ENCODE measurements around the gene RRP1B. TPM values are rescaled to one million over a fixed set of nuclear protein-coding genes. Genes with fewer than 3 reads are reported as not detected.

The RRP1B gene
- total and polyA plus RNA-seq, 2 donors: 18.4 to 20.1 TPM

GRCh38 chr21:43637530-43638158, 21.7 kb upstream of the RRP1B start:
- Histone ChIP-seq H3K27ac (ENCODE audit: low read depth in 1 of 2, low read length in 1 of 2) (no peak overlapping the region), H3K36me3 (ENCODE audit: control insufficient read depth in 2 of 2, insufficient read depth in 2 of 2, low read length in 1 of 2) (no peaks in the 10 kb centered on the region), H3K27me3 (ENCODE audit: control insufficient read depth in 2 of 2, insufficient read depth in 1 of 2, low read length in 1 of 2) (no peaks in the 10 kb centered on the region), H3K4me1 (ENCODE audit: control insufficient read depth in 2 of 2, insufficient read depth in 2 of 2, low read length in 2 of 2) (no peaks in the 10 kb centered on the region), H3K9me3 (ENCODE audit: control insufficient read depth in 2 of 2, insufficient read depth in 1 of 2, low read length in 1 of 2) (no peaks in the 10 kb centered on the region), H3K4me3 (ENCODE audit: low read length in 2 of 2) (no peak overlapping the region)
- WGBS: 92% methylated on average over 3 of the region's 3 CpGs
- DNase-seq (ENCODE audit: low read depth in 6 of 9, low spot score in 9 of 9): no peak

GRCh38 chr21:43639470-43640353, 19.6 kb upstream of the RRP1B start:
- Histone ChIP-seq H3K4me1 (ENCODE audit: control insufficient read depth in 2 of 2, insufficient read depth in 2 of 2, low read length in 2 of 2) (no peaks in the 10 kb centered on the region), H3K27ac (ENCODE audit: low read depth in 1 of 2, low read length in 1 of 2) (no peak overlapping the region)
- no peak for DNase-seq (ENCODE audit: low read depth in 6 of 9, low spot score in 9 of 9)

DNA sequence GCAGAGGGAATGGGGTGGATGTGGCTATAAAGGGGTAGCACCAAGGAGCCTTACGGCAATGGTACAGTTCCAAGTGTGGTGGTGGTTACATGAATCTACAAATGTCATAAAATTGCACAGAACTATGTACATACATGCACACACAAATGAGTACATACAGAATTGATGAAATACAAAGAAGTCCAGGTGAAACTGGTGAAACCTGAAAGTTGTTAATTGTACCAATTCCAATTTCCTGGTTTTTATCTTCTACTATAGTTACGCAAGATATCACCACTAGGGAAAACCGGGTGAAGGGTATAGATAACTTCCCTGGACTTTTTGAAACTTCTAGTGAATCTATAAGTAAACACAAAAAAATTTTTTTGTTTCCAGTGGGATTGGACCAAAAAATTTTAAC, 19.0 kb upstream of the RRP1B start:
- 92% methylated on average over 3 of the region's 3 CpGs for WGBS
- peaks cover 0 to 3% of the 10 kb centered on the region in 2 donors for H3K4me1 ChIP-seq (ENCODE audit: control insufficient read depth in 2 of 2, insufficient read depth in 2 of 2, low read length in 2 of 2)
- DNase-seq (ENCODE audit: low read depth in 6 of 9, low spot score in 9 of 9): no peak
- H3K36me3 ChIP-seq (ENCODE audit: control insufficient read depth in 2 of 2, insufficient read depth in 2 of 2, low read length in 1 of 2): no peaks in the 10 kb centered on the region
- no peaks in the 10 kb centered on the region for H3K27me3 ChIP-seq (ENCODE audit: control insufficient read depth in 2 of 2, insufficient read depth in 1 of 2, low read length in 1 of 2)
- no peak overlapping the region for H3K27ac ChIP-seq (ENCODE audit: low read depth in 1 of 2, low read length in 1 of 2)
- no peaks in the 10 kb centered on the region for H3K9me3 ChIP-seq (ENCODE audit: control insufficient read depth in 2 of 2, insufficient read depth in 1 of 2, low read length in 1 of 2)
- H3K4me3 ChIP-seq (ENCODE audit: low read length in 2 of 2): no peak overlapping the region

More at GRCh38 chr21:43639470-43640353, 19.6 kb upstream of the RRP1B start:
- 96% methylated on average over 7 of the region's 7 CpGs for WGBS
- no peaks in the 10 kb centered on the region for H3K36me3 ChIP-seq (ENCODE audit: control insufficient read depth in 2 of 2, insufficient read depth in 2 of 2, low read length in 1 of 2)
- H3K9me3 ChIP-seq (ENCODE audit: control insufficient read depth in 2 of 2, insufficient read depth in 1 of 2, low read length in 1 of 2): no peaks in the 10 kb centered on the region
- H3K4me3 ChIP-seq (ENCODE audit: low read length in 2 of 2): no peak overlapping the region
- no peaks in the 10 kb centered on the region for H3K27me3 ChIP-seq (ENCODE audit: control insufficient read depth in 2 of 2, insufficient read depth in 1 of 2, low read length in 1 of 2)

DNA sequence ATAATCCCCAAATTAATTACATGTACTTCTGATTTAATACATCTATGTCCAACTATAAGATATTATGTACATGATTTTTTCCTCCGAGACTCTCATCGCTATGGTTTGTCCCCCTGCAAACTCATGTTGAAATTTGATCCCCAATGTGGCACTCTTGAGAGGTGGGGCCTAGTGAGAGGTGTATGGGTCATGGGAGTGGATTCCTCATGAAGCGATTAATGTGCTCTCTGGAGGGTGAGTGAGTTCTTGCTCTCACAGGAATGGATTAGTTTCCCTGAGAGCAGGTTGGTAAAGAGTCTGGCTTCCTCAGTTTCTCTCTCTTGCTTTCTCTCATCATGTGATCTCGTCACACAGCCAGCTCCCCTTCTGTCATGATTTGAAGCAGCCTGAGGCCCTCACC, 16.2 kb upstream of the RRP1B start:
- Histone ChIP-seq H3K27me3 (ENCODE audit: control insufficient read depth in 2 of 2, insufficient read depth in 1 of 2, low read length in 1 of 2) (no peaks in the 10 kb centered on the region), H3K36me3 (ENCODE audit: control insufficient read depth in 2 of 2, insufficient read depth in 2 of 2, low read length in 1 of 2) (no peaks in the 10 kb centered on the region), H3K9me3 (ENCODE audit: control insufficient read depth in 2 of 2, insufficient read depth in 1 of 2, low read length in 1 of 2) (no peaks in the 10 kb centered on the region), H3K4me1 (ENCODE audit: control insufficient read depth in 2 of 2, insufficient read depth in 2 of 2, low read length in 2 of 2) (peaks cover 0 to 13% of the 10 kb centered on the region in 2 donors), H3K27ac (ENCODE audit: low read depth in 1 of 2, low read length in 1 of 2) (no peak overlapping the region), H3K4me3 (ENCODE audit: low read length in 2 of 2) (no peak overlapping the region)
- 99% methylated on average over 4 of the region's 4 CpGs for WGBS
- DNase-seq (ENCODE audit: low read depth in 6 of 9, low spot score in 9 of 9): no peak

GRCh38 chr21:43644071-43644470, 15.3 kb upstream of the RRP1B start:
- H3K27me3 ChIP-seq (ENCODE audit: control insufficient read depth in 2 of 2, insufficient read depth in 1 of 2, low read length in 1 of 2): no peaks in the 10 kb centered on the region
- H3K27ac ChIP-seq (ENCODE audit: low read depth in 1 of 2, low read length in 1 of 2): no peak overlapping the region
- 96% methylated on average over 4 of the region's 4 CpGs for WGBS
- no peaks in the 10 kb centered on the region for H3K9me3 ChIP-seq (ENCODE audit: control insufficient read depth in 2 of 2, insufficient read depth in 1 of 2, low read length in 1 of 2)
- H3K4me1 ChIP-seq (ENCODE audit: control insufficient read depth in 2 of 2, insufficient read depth in 2 of 2, low read length in 2 of 2): peaks cover 0 to 13% of the 10 kb centered on the region in 2 donors
- H3K36me3 ChIP-seq (ENCODE audit: control insufficient read depth in 2 of 2, insufficient read depth in 2 of 2, low read length in 1 of 2): no peaks in the 10 kb centered on the region
- no peak for DNase-seq (ENCODE audit: low read depth in 6 of 9, low spot score in 9 of 9)
- no peak overlapping the region for H3K4me3 ChIP-seq (ENCODE audit: low read length in 2 of 2)

DNA sequence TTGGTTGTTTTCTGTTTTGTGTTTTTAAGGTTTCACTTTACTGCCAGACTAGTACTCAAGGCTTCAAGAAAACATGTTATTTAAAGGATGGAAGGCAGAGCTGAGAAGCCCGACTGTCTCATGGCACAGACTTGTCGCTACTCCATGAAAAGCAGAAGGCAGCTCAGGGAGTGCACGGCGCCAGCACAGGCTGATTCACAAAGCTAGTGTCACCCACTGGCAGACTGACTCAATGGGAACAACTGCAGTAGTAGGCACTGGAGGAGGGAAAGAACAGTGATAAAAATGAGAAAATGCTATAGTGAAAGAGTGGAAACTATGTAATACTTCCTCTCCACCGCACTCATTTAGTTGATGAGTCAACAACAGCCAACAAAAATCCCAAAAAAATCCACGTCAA, 14.8 kb upstream of the RRP1B start:
- WGBS: 96% methylated on average over 6 of the region's 6 CpGs

DNA sequence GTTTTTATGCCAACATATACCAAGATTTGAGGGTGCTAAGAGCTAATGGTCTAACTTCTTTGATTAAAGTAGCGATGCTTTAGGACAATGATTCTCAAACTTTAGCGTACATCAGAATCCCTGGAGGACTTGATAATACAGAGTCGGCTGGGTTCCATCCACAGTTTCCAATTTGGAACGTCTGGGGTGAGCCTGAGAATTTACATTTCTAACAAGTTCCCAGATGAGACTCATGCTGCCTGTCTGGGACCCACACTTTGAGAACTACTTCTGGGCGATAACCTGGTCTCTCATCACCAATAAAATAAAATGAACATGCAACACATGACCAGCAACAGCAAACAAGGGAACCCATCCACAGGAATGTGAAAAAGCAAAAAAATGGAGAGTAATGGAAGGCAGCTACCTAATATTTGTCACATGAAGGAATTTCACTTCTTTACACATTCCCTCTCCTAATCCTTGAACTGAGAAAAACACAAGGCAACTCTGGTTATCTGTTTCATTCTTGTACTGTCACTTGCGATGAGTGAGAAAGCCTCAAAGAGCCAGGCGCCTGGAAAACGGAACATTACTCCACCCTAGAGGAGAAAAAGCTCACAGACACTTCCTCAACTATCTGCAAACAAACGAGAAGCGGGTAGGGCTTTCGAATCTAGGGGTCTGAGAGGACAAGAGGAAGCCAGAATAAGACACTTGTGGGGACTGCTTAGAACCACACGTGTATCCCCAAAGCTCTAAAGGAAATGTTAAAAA, 14.0 kb upstream of the RRP1B start:
- Histone ChIP-seq H3K4me1 (ENCODE audit: control insufficient read depth in 2 of 2, insufficient read depth in 2 of 2, low read length in 2 of 2) (peaks cover 0 to 13% of the 10 kb centered on the region in 2 donors), H3K27ac (ENCODE audit: low read depth in 1 of 2, low read length in 1 of 2) (peak overlapping the region in 1 of 2 donors; percentile 18), H3K9me3 (ENCODE audit: control insufficient read depth in 2 of 2, insufficient read depth in 1 of 2, low read length in 1 of 2) (no peaks in the 10 kb centered on the region), H3K36me3 (ENCODE audit: control insufficient read depth in 2 of 2, insufficient read depth in 2 of 2, low read length in 1 of 2) (no peaks in the 10 kb centered on the region), H3K27me3 (ENCODE audit: control insufficient read depth in 2 of 2, insufficient read depth in 1 of 2, low read length in 1 of 2) (no peaks in the 10 kb centered on the region), H3K4me3 (ENCODE audit: low read length in 2 of 2) (no peak overlapping the region)
- peak in 8 of 9 donors; percentile 49 to 89 (median 60) for DNase-seq (ENCODE audit: low read depth in 6 of 9, low spot score in 9 of 9)
- WGBS: 40% methylated on average over 12 of the region's 12 CpGs

More for the DNA sequence above, 14.8 kb upstream of the RRP1B start:
- no peak for DNase-seq (ENCODE audit: low read depth in 6 of 9, low spot score in 9 of 9)
- H3K4me1 ChIP-seq (ENCODE audit: control insufficient read depth in 2 of 2, insufficient read depth in 2 of 2, low read length in 2 of 2): peaks cover 0 to 13% of the 10 kb centered on the region in 2 donors
- H3K27ac ChIP-seq (ENCODE audit: low read depth in 1 of 2, low read length in 1 of 2): no peak overlapping the region
- no peaks in the 10 kb centered on the region for H3K36me3 ChIP-seq (ENCODE audit: control insufficient read depth in 2 of 2, insufficient read depth in 2 of 2, low read length in 1 of 2)
- no peaks in the 10 kb centered on the region for H3K27me3 ChIP-seq (ENCODE audit: control insufficient read depth in 2 of 2, insufficient read depth in 1 of 2, low read length in 1 of 2)
- H3K9me3 ChIP-seq (ENCODE audit: control insufficient read depth in 2 of 2, insufficient read depth in 1 of 2, low read length in 1 of 2): no peaks in the 10 kb centered on the region
- H3K4me3 ChIP-seq (ENCODE audit: low read length in 2 of 2): no peak overlapping the region

DNA sequence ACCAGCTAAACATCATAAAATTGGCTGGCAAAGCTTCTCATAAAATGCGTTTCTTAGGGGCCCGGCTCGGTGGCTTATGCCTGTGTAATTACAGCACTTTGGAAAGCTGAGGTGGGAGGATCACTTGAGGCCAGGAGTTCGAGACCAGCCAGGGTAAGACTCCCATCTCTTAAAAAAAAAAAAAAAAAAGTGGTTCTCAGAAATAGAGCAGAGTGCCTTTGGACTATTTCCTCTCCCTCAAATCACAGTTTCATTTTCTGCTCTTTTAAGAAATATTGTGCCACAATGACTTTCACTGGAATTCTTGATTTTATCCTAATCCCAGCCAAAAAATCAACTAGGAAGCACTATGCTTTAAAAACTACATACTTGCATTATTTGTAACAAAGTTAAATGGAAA, 13.4 kb upstream of the RRP1B start:
- Histone ChIP-seq H3K9me3 (ENCODE audit: control insufficient read depth in 2 of 2, insufficient read depth in 1 of 2, low read length in 1 of 2) (no peaks in the 10 kb centered on the region), H3K27ac (ENCODE audit: low read depth in 1 of 2, low read length in 1 of 2) (peak overlapping the region in 1 of 2 donors; percentile 42), H3K4me3 (ENCODE audit: low read length in 2 of 2) (no peak overlapping the region), H3K27me3 (ENCODE audit: control insufficient read depth in 2 of 2, insufficient read depth in 1 of 2, low read length in 1 of 2) (no peaks in the 10 kb centered on the region), H3K36me3 (ENCODE audit: control insufficient read depth in 2 of 2, insufficient read depth in 2 of 2, low read length in 1 of 2) (no peaks in the 10 kb centered on the region), H3K4me1 (ENCODE audit: control insufficient read depth in 2 of 2, insufficient read depth in 2 of 2, low read length in 2 of 2) (peaks cover 0 to 13% of the 10 kb centered on the region in 2 donors)
- DNase-seq (ENCODE audit: low read depth in 6 of 9, low spot score in 9 of 9): no peak
- 23% methylated on average over 4 of the region's 4 CpGs for WGBS

All from thymus (tissue), 11 donors.